Activated naive CD8-positive, alpha-beta T cell treated with anti-CD3 and anti-CD28 coated beads, Interleukin-2, amount 50 U/mL, for 24 hours (primary cell): ENCODE data around the gene TMED10.

Source experiments
- ATAC-seq: fragments of 150-1000 bp; cut with Tn5 transposase; one replicate; pipeline ENCODE4 v1.10.0; 2021
- DNase-seq: peaks from one replicate; pipeline ENCODE4 v3.0.0; 2021
- H3K27ac Mint-ChIP-seq: one replicate; pipeline ENCODE4 v1.8.0; 2021; ENCODE audit warnings: mild to moderate bottlenecking, mixed read lengths
- H3K27me3 Mint-ChIP-seq: one replicate; pipeline ENCODE4 v1.8.0; 2021; ENCODE audit warnings: mixed read lengths
- H3K36me3 Mint-ChIP-seq: one replicate; pipeline ENCODE4 v1.8.0; 2021; ENCODE audit warnings: low read depth, mixed read lengths
- H3K4me1 Mint-ChIP-seq: one replicate; pipeline ENCODE4 v1.8.0; 2021; ENCODE audit warnings: mixed read lengths
- H3K4me3 Mint-ChIP-seq: one replicate; pipeline ENCODE4 v1.8.0; 2021; ENCODE audit warnings: mild to moderate bottlenecking, moderate library complexity, mixed read lengths
- H3K9me3 Mint-ChIP-seq: one replicate; pipeline ENCODE4 v1.8.0; 2021; ENCODE audit warnings: mixed read lengths

Gene TMED10

DNA sequence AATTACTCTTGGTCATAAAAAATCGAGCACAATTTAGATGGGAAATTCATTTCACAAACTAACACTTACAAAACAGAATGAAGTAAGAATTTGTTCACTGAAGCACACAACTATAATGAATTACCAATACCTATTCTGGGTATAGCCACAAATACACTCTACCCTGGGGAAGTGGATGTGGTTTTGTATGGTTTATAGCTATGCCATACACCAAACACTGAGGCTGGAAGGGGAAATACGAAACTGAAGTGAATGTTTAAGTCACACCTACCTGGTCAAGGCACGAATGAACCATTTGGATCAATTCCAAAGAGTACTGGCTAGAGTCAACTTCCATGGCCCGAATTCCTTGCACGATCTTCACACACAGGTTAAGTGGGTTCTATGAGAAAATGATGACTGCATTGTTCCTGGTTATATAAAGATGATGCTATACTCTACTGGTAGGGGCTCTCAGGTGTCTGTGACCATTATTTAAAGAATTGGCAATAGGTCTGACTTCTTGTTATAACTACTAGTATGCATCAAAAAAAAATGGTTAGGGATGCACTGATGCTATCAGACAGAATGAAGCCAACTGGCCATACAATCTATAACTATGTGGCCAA lies 62.4 kb downstream of the TMED10 start:
- H3K4me1 Mint-ChIP-seq: peaks cover 4% of the 10 kb centered on the region
- no peak for DNase-seq
- ATAC-seq: no peak
- no peak overlapping the region for H3K4me3 Mint-ChIP-seq
- H3K27ac Mint-ChIP-seq: no peak overlapping the region
- H3K27me3 Mint-ChIP-seq: no peaks in the 10 kb centered on the region
- no peaks in the 10 kb centered on the region for H3K9me3 Mint-ChIP-seq
- H3K36me3 Mint-ChIP-seq: peaks cover 49% of the 10 kb centered on the region

DNA sequence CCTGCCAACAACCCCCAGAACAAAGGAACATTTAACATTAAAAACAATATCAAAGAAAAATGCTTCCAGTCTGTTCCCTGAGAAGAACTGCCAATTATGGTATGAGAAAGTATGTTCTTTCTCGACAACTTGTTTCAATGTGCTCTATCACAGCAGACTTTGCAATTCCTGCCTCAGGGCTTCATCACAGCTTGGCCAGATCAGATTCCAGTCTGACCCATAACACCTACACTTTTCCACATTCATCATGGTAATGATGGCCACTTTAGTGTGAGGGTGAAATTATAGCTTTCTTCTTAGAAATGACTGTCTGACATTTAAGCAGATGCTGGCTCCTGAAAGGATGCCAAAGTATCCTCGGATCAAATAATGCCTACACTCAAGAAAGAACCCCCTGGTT lies 66.5 kb downstream of the TMED10 start:
- Mint-ChIP-seq H3K4me1 (peaks cover 4% of the 10 kb centered on the region), H3K4me3 (no peak overlapping the region), H3K27me3 (no peaks in the 10 kb centered on the region), H3K9me3 (no peaks in the 10 kb centered on the region), H3K27ac (no peak overlapping the region), H3K36me3 (peaks cover 57% of the 10 kb centered on the region)
- ATAC-seq: no peak
- DNase-seq: no peak

GRCh38 chr14:75107186-75107585 lies 69.2 kb downstream of the TMED10 start:
- Mint-ChIP-seq H3K27me3 (no peaks in the 10 kb centered on the region), H3K4me1 (no peaks in the 10 kb centered on the region), H3K9me3 (no peaks in the 10 kb centered on the region), H3K36me3 (peaks cover 54% of the 10 kb centered on the region), H3K4me3 (no peak overlapping the region), H3K27ac (no peak overlapping the region)
- no peak for DNase-seq
- no peak for ATAC-seq

GRCh38 chr14:75101491-75101890 lies 74.9 kb downstream of the TMED10 start:
- DNase-seq: no peak
- H3K36me3 Mint-ChIP-seq: peaks cover 49% of the 10 kb centered on the region
- H3K4me1 Mint-ChIP-seq: no peaks in the 10 kb centered on the region
- H3K9me3 Mint-ChIP-seq: no peaks in the 10 kb centered on the region
- H3K4me3 Mint-ChIP-seq: no peak overlapping the region
- no peak for ATAC-seq
- no peaks in the 10 kb centered on the region for H3K27me3 Mint-ChIP-seq
- no peak overlapping the region for H3K27ac Mint-ChIP-seq

GRCh38 chr14:75098682-75099081 lies 77.7 kb downstream of the TMED10 start:
- no peaks in the 10 kb centered on the region for H3K27me3 Mint-ChIP-seq
- DNase-seq: no peak

DNA sequence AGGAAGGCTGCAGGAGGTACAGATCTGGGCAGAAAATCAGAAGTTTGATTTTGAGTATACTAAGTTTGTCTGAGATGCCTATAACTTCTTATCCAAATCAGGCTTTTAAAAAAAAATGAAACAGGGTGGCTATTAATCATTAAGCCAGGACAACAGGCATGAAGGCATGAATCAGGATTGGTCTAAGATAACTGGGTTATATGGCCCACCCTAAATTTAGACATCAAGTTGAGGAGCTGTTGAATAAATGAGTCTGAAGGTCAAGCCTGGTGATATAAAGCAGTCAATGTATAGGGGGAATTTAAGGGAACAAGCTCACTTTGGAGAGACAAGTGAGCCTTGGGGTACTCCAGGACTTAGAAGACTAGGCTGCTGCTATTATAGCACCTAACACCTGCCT lies 78.2 kb downstream of the TMED10 start:
- no peaks in the 10 kb centered on the region for H3K27me3 Mint-ChIP-seq

More at GRCh38 chr14:75098682-75099081, 77.7 kb downstream of the TMED10 start:
- Mint-ChIP-seq H3K27ac (no peak overlapping the region), H3K9me3 (no peaks in the 10 kb centered on the region), H3K36me3 (peaks cover 43% of the 10 kb centered on the region), H3K4me3 (no peak overlapping the region), H3K4me1 (no peaks in the 10 kb centered on the region)
- ATAC-seq: no peak

DNA sequence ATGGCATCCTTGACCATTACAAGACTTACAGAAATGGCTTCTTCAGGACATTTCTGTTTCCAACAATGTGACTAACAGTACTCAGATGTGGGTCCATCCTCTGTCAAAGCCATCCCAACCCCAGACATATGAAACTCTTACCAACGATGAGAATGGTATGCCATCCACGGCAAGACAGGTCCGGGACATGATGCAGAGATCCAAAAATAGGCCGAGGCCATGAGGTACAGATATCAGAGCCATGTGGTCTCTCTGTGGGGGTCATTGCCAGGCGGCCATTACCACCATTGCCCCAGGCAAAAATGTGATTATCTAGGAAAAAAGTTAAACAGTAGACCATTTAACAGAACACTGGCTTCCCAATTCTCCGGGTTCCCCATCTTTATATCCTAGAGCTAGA lies 79.5 kb downstream of the TMED10 start:
- H3K9me3 Mint-ChIP-seq: no peaks in the 10 kb centered on the region
- peaks cover 40% of the 10 kb centered on the region for H3K36me3 Mint-ChIP-seq
- H3K4me3 Mint-ChIP-seq: no peak overlapping the region
- DNase-seq (no peak), ATAC-seq (no peak)
- no peaks in the 10 kb centered on the region for H3K4me1 Mint-ChIP-seq
- no peaks in the 10 kb centered on the region for H3K27me3 Mint-ChIP-seq
- no peak overlapping the region for H3K27ac Mint-ChIP-seq

More for the DNA sequence above, 78.2 kb downstream of the TMED10 start:
- no peaks in the 10 kb centered on the region for H3K4me1 Mint-ChIP-seq
- DNase-seq (no peak), ATAC-seq (no peak)
- no peaks in the 10 kb centered on the region for H3K9me3 Mint-ChIP-seq
- H3K36me3 Mint-ChIP-seq: peaks cover 41% of the 10 kb centered on the region
- no peak overlapping the region for H3K27ac Mint-ChIP-seq
- no peak overlapping the region for H3K4me3 Mint-ChIP-seq

- no peaks in the 10 kb centered on the region for H3K9me3 Mint-ChIP-seq
- no peak for ATAC-seq
- no peak for DNase-seq
- no peak overlapping the region for H3K27ac Mint-ChIP-seq
- no peak overlapping the region for H3K4me3 Mint-ChIP-seq
- peaks cover 37% of the 10 kb centered on the region for H3K36me3 Mint-ChIP-seq
- no peaks in the 10 kb centered on the region for H3K27me3 Mint-ChIP-seq
- H3K4me1 Mint-ChIP-seq: no peaks in the 10 kb centered on the region
These were observed 80.7 kb downstream of the TMED10 start for GRCh38 chr14:75095690-75096089.

DNA sequence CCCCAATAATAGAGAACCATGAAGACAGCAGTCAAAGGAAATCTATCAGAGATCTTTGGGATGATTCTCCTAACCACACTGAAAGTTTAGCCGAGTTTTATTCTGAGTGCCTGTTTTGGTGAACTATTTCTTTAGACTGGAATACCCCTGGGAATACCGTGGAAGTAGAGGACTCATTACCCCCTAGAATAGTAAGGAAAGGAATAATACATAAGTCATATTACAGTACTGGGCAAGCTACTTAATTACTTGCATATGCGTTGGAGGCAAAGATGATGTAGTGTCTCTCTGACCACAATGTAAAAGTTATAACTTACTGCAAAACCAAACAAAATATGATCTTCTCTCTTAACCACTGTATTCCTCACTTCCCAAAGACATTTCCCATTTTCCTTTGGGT lies 81.5 kb downstream of the TMED10 start:
- ATAC-seq (no peak), DNase-seq (no peak)
- no peaks in the 10 kb centered on the region for H3K4me1 Mint-ChIP-seq
- H3K36me3 Mint-ChIP-seq: peaks cover 37% of the 10 kb centered on the region
- H3K27me3 Mint-ChIP-seq: no peaks in the 10 kb centered on the region
- no peak overlapping the region for H3K27ac Mint-ChIP-seq
- H3K4me3 Mint-ChIP-seq: no peak overlapping the region
- no peaks in the 10 kb centered on the region for H3K9me3 Mint-ChIP-seq

DNA sequence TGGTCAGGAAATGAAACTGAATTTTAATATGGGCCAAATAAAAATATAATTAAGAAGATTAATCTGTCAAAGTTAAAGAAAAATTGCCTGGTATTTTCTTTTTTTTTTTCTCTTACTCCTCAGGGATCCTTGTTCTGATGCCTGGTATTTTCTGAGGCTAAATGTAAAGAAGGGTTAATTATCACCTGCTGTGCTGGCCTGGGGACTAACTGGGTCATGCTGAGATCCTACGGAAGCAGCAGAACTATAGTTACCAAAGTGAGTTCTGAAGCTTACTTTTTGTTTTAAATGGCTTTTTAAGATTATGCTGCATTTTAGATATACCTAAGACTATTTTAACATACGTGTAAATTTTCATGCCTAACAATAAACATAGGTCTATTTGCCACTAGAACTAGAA lies 83.7 kb downstream of the TMED10 start:
- H3K36me3 Mint-ChIP-seq: peaks cover 27% of the 10 kb centered on the region
- no peak overlapping the region for H3K27ac Mint-ChIP-seq
- no peaks in the 10 kb centered on the region for H3K9me3 Mint-ChIP-seq
- no peaks in the 10 kb centered on the region for H3K27me3 Mint-ChIP-seq
- ATAC-seq: no peak
- H3K4me3 Mint-ChIP-seq: no peak overlapping the region
- H3K4me1 Mint-ChIP-seq: no peaks in the 10 kb centered on the region
- DNase-seq: no peak

DNA sequence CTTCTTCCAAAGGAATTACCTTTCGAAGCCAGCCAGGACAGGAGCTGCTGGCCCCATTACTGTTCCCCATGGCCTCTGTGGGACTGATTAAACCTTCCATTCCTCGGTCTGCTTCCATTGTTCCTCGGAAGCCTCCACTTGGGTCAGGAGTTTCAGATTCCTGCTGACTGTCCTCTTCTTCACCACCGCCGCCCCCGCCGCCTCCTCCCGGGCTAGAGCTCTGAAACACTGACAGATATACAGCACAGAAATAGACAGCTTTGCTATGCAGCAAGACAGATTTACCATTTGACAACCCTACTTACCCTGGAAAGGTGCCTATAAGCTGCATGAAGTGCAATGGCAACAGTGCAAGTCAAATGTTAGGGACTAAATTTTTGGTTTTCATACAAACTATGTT lies 85.2 kb downstream of the TMED10 start:
- H3K27ac Mint-ChIP-seq: no peak overlapping the region
- ATAC-seq: no peak
- no peak for DNase-seq
- H3K9me3 Mint-ChIP-seq: no peaks in the 10 kb centered on the region
- peaks cover 32% of the 10 kb centered on the region for H3K36me3 Mint-ChIP-seq
- H3K4me1 Mint-ChIP-seq: no peaks in the 10 kb centered on the region
- no peak overlapping the region for H3K4me3 Mint-ChIP-seq
- no peaks in the 10 kb centered on the region for H3K27me3 Mint-ChIP-seq

- DNase-seq: no peak
- no peak overlapping the region for H3K27ac Mint-ChIP-seq
- H3K27me3 Mint-ChIP-seq: no peaks in the 10 kb centered on the region
- ATAC-seq: no peak
- H3K4me1 Mint-ChIP-seq: no peaks in the 10 kb centered on the region
- H3K9me3 Mint-ChIP-seq: no peaks in the 10 kb centered on the region
- H3K4me3 Mint-ChIP-seq: no peak overlapping the region
- peaks cover 36% of the 10 kb centered on the region for H3K36me3 Mint-ChIP-seq
These were observed 86.1 kb downstream of the TMED10 start for GRCh38 chr14:75090353-75090752.

DNA sequence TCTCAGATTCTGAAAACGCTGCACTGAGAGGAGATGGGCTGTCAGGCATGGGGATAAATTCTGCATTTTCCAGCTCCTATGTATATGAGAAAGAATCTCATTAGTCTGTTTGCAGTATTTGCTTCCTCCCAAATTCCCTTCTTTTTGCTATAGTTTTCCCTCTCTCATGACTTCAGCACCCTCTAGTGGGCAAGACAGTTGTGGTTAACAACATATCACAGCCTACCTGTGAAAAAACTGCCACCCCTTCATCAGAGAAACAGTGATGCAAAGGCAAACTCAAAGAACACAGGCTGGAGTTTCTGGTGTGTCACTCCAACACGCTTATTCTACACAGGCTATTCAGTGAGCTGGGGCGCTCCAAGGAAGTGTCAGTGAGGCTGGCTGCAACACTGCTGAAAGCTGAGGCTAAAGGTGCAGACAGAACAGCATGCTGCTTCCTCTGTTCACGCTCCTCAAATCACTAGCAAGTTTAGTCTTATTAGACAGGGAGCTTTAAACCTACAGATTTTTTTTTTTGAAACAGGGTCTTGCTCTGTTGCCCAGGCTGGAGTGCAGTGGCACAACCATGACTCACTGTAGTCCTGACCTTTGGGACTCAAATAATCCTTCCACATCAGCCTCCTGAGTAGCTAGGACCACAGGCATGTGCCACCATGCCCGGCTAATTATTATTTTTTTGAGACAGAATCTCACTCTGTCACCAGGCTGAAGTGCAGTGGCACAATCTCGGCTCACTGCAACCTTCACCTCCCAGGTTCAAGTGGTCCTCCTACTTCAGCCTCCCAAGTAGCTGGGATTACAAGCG lies 87.6 kb downstream of the TMED10 start:
- Mint-ChIP-seq H3K9me3 (no peaks in the 10 kb centered on the region), H3K27me3 (no peaks in the 10 kb centered on the region), H3K27ac (no peak overlapping the region), H3K4me1 (peaks cover 4% of the 10 kb centered on the region), H3K36me3 (peaks cover 38% of the 10 kb centered on the region), H3K4me3 (no peak overlapping the region)
- peak; percentile 54 for ATAC-seq
- peak; percentile 32 for DNase-seq

GRCh38 chr14:75088153-75088552 lies 88.3 kb downstream of the TMED10 start:
- Mint-ChIP-seq H3K4me3 (no peak overlapping the region), H3K36me3 (peaks cover 38% of the 10 kb centered on the region), H3K27me3 (no peaks in the 10 kb centered on the region), H3K27ac (no peak overlapping the region), H3K4me1 (peaks cover 8% of the 10 kb centered on the region), H3K9me3 (no peaks in the 10 kb centered on the region)
- DNase-seq (no peak), ATAC-seq (no peak)

GRCh38 chr14:75084513-75084912 lies 91.9 kb downstream of the TMED10 start:
- no peak for DNase-seq
- peaks cover 11% of the 10 kb centered on the region for H3K4me1 Mint-ChIP-seq
- ATAC-seq: no peak
- H3K9me3 Mint-ChIP-seq: no peaks in the 10 kb centered on the region
- no peak overlapping the region for H3K27ac Mint-ChIP-seq
- no peak overlapping the region for H3K4me3 Mint-ChIP-seq
- H3K36me3 Mint-ChIP-seq: peaks cover 30% of the 10 kb centered on the region
- H3K27me3 Mint-ChIP-seq: no peaks in the 10 kb centered on the region
